Activated T-cell treated with anti-CD3 and anti-CD28 coated beads, Interleukin-2, amount 50 U/mL, for 4 hours (primary cell): Measurements from ENCODE around the gene EYA2. TPM values are rescaled to one million over a fixed set of nuclear protein-coding genes. Genes with fewer than 3 reads are reported as not detected.
"Not testable (repeated sequence)": the region's sequence is repeated elsewhere in the genome, so short reads cannot be mapped to it uniquely, and the experiment has no call there.

Experiments used
- ATAC-seq, 2 donors: fragments of 200-7000 bp; cut with Tn5 transposase; one replicate each; pipeline ENCODE4 v1.10.0; 2021
- DNase-seq: peaks from one replicate; pipeline ENCODE4 v3.0.0-alpha.2; 2020
- H3K27me3 Mint-ChIP-seq: one replicate; pipeline ENCODE4 v1.8.0; 2021; ENCODE audit warnings: low read depth, mixed read lengths
- H3K36me3 Mint-ChIP-seq: one replicate; pipeline ENCODE4 v1.8.0; 2022; ENCODE audit warnings: mixed read lengths; ENCODE audit not compliant: insufficient read depth
- H3K4me1 Mint-ChIP-seq: one replicate; pipeline ENCODE4 v1.8.0; 2021; ENCODE audit warnings: low read depth, mixed read lengths
- H3K4me3 Mint-ChIP-seq: one replicate; pipeline ENCODE4 v1.8.0; 2021; ENCODE audit warnings: mild to moderate bottlenecking, moderate library complexity, mixed read lengths
- H3K9me3 Mint-ChIP-seq: one replicate; pipeline ENCODE4 v1.8.0; 2021; ENCODE audit warnings: mixed read lengths
- total RNA-seq, 3 donors: library from RNA; stranded (reverse); gene quantifications; one replicate each; pipeline ENCODE4 v1.2.1, GENCODE V29; 2021

Gene EYA2
- total RNA-seq, 3 donors from 2014 or later, result not detected

- H3K4me1 Mint-ChIP-seq, H3K36me3 Mint-ChIP-seq, H3K9me3 Mint-ChIP-seq, H3K4me3 Mint-ChIP-seq, ATAC-seq, DNase-seq: not testable (repeated sequence)
- H3K27me3 Mint-ChIP-seq, result peaks cover 16% of the 10 kb centered on the region
Observed at GRCh38 chr20:46879963-46880362, 14.7 kb upstream of the EYA2 start.

DNA sequence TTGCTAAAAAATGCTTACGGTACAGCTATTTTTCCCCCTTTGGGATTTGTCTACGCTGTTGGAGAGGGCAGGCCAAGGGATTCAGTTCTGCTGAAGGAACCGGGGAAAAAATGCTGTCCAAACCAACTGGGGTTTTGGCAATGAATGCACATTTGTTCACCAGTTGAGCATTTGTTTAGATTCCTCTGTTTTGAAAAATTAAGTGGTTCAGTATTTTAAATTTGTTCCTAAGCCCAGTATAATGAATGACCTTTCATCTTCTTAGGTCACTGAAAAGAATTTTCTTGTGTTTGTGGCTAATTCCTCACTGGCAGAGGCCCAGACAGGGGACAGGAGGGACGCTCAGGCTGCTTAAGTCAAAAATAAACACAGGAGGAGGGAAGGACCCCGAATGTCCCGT, 10.8 kb upstream of the EYA2 start:
- ATAC-seq (no peak), DNase-seq (no peak)
- H3K9me3 Mint-ChIP-seq, result no peaks in the 10 kb centered on the region
- H3K27me3 Mint-ChIP-seq, result peaks cover 20% of the 10 kb centered on the region
- no peak overlapping the region for H3K4me3 Mint-ChIP-seq
- H3K36me3 Mint-ChIP-seq, result no peaks in the 10 kb centered on the region
- H3K4me1 Mint-ChIP-seq, result no peaks in the 10 kb centered on the region

- no peak for DNase-seq
- Mint-ChIP-seq H3K4me1 (no peaks in the 10 kb centered on the region), H3K27me3 (peaks cover 34% of the 10 kb centered on the region), H3K4me3 (no peak overlapping the region), H3K36me3 (no peaks in the 10 kb centered on the region), H3K9me3 (peaks cover 6% of the 10 kb centered on the region)
- no peak for ATAC-seq
Observed at GRCh38 chr20:46890682-46891081, 4.0 kb upstream of the EYA2 start.

DNA sequence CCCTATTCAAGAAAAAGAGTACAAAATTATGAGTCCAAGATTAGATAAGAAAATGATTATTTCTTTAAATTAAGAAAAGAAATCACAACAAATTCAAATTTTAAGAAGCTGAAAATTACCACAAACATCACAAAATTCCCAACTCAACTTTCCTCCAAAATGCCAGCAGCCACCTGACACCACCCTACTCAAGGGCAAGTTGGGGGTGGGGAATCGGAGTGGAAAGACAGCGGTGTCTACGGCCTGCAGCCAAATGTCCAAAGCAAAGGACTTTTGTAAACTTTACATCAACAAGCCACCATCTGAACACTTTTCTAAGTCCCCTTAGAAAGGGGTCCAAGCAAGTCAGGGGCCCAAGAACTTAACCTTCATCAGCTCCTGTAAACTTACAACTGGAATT, 1.6 kb upstream of the EYA2 start:
- Mint-ChIP-seq H3K27me3 (peaks cover 52% of the 10 kb centered on the region), H3K4me1 (no peaks in the 10 kb centered on the region), H3K36me3 (no peaks in the 10 kb centered on the region), H3K4me3 (no peak overlapping the region), H3K9me3 (peaks cover 6% of the 10 kb centered on the region)
- ATAC-seq, result no peak
- no peak for DNase-seq

DNA sequence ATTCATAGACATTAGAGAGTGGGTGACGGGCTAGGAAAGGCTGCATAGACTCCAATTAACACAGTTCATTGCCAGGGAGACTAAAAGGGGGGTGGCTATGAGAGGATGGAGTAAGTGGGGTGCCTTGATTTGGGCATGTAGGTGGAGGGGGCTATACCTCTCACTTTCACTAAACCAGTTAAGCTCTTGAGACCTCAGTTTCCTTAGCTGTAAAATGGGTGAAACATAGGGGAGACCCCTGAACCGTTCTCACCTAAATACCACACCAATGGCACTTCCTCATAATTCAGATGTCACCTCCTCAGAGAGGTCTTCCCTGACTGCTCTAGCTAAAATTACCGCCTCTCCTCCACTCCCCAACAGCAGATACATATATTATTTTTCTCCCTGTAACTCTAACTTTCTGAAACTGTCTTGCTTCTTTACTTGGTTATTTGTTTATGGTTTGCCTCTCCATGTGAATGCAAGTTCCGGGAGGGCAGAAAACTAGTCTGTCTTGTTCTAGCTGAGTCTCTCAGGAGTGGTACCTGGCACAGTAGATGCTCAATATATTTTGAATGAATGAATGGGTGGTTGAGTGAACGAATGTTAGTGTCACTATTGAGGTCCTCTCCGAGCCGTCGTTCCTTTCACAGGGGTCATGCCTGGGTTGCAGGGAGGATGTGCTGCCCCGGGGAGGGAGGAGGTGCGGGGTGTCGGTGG, 615 bp upstream of the EYA2 start:
- DNase-seq (no peak), ATAC-seq (no peak)
- H3K9me3 Mint-ChIP-seq, result peaks cover 6% of the 10 kb centered on the region
- H3K4me1 Mint-ChIP-seq, result no peaks in the 10 kb centered on the region
- no peaks in the 10 kb centered on the region for H3K36me3 Mint-ChIP-seq
- no peak overlapping the region for H3K4me3 Mint-ChIP-seq
- peaks cover 52% of the 10 kb centered on the region for H3K27me3 Mint-ChIP-seq

DNA sequence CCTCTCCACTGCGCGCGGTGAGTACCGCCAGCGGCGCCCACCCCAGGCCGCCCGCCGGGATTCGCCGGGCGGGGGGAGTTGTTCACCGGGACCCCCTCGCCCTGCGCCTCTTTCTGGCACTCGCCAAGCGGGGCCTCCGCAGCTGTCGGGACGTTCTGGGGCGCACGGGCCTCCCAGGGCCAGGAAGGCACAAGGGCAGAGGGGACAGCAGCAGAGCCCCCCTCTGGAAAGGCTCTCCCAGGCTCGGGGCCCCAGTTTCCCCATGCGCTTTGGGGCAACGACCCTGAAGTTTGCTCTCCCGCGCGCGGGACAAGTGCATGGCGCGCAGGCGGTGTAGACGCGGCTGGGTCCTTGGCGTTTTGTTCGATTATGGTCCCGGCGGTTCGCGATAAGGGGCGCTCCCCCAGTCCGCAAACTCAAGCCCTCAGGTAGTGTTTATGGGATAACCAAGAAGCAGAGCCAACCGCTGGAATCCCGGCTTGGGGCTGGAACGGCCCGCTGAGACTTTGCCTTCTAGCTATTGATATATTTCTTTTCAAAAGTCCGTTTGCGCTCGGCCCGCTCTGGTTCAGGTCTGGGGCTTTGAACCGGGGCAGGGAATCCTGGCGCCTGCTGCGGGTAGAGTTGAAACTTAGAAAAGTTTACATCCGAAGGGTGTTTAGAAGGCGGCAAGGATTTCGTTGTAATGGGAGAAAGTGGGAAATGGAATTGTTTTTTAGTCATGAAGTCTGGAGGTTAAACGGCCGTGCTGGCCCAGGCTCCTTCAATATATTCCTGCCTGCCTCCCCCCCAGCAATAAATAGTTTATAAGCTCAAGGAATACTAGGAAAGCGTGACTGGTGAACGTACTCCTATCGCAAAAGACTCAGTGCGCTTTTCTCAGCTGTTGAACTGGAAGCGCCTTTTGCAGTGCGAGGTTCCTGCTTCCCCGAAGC, 595 bp downstream of the EYA2 start:
- no peaks in the 10 kb centered on the region for H3K36me3 Mint-ChIP-seq
- H3K27me3 Mint-ChIP-seq, result peaks cover 59% of the 10 kb centered on the region
- no peak overlapping the region for H3K4me3 Mint-ChIP-seq
- no peaks in the 10 kb centered on the region for H3K4me1 Mint-ChIP-seq
- no peak for ATAC-seq
- no peak for DNase-seq
- H3K9me3 Mint-ChIP-seq, result peaks cover 6% of the 10 kb centered on the region

DNA sequence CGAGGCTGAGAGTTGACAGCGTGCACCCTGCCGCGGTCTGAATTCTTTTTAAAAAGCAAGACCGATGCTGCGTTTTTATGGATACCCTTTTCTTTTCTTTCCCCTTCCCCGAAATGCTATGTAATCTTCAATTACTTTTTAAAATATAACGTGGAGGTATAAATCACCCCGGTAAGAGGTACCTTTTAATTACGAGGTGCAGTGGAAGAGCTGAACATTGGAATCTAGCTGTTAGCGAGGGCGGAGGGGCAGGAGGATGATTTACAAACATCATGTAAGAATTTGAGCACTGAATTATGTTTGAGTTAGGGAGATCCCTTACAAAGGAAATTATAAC, 1.2 kb downstream of the EYA2 start:
- no peak for ATAC-seq
- Mint-ChIP-seq H3K4me3 (no peak overlapping the region), H3K36me3 (no peaks in the 10 kb centered on the region)

DNA sequence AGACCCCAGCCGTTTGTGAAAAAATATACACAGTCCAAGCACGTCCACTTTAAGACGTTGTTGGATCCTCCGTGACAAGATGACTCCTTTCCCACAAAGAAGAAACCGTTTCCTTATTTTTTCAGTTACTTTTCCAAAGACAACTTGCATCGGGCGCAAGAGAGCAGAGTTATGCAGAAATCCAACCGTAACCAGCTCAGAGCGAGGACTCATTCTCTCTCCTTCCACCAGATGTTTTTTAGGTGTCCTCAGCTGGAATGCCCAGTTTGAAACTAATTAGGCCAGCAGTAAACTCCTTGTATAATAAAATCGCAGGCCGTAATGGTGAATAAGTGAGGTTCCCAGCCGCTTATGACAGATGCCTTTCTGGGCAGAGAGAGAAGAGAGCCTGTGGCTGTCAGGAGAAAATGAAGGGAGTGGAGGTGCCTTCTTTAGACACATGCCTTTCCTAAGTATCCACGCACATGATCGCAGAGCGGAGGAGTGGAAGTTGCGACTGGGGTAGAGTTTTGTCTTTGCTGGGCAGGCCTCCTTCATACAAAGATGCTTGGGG, 2.8 kb downstream of the EYA2 start:
- Mint-ChIP-seq H3K9me3 (no peaks in the 10 kb centered on the region), H3K27me3 (peaks cover 54% of the 10 kb centered on the region), H3K4me3 (no peak overlapping the region), H3K4me1 (no peaks in the 10 kb centered on the region), H3K36me3 (no peaks in the 10 kb centered on the region)
- no peak for DNase-seq
- ATAC-seq, result no peak

More for the DNA sequence above, 1.2 kb downstream of the EYA2 start:
- Mint-ChIP-seq H3K9me3 (peaks cover 1% of the 10 kb centered on the region), H3K27me3 (peaks cover 55% of the 10 kb centered on the region), H3K4me1 (no peaks in the 10 kb centered on the region)
- no peak for DNase-seq

GRCh38 chr20:46898423-46898822, 3.8 kb downstream of the EYA2 start:
- no peaks in the 10 kb centered on the region for H3K36me3 Mint-ChIP-seq
- no peaks in the 10 kb centered on the region for H3K4me1 Mint-ChIP-seq
- H3K27me3 Mint-ChIP-seq, result peaks cover 45% of the 10 kb centered on the region

GRCh38 chr20:46899621-46900020, 5.0 kb downstream of the EYA2 start:
- ATAC-seq (no peak), DNase-seq (no peak)
- no peaks in the 10 kb centered on the region for H3K36me3 Mint-ChIP-seq
- H3K4me1 Mint-ChIP-seq, result no peaks in the 10 kb centered on the region
- H3K27me3 Mint-ChIP-seq, result peaks cover 35% of the 10 kb centered on the region
- H3K4me3 Mint-ChIP-seq, result no peak overlapping the region
- no peaks in the 10 kb centered on the region for H3K9me3 Mint-ChIP-seq

More at GRCh38 chr20:46898423-46898822, 3.8 kb downstream of the EYA2 start:
- ATAC-seq, result no peak
- DNase-seq, result no peak
- no peak overlapping the region for H3K4me3 Mint-ChIP-seq
- H3K9me3 Mint-ChIP-seq, result no peaks in the 10 kb centered on the region

DNA sequence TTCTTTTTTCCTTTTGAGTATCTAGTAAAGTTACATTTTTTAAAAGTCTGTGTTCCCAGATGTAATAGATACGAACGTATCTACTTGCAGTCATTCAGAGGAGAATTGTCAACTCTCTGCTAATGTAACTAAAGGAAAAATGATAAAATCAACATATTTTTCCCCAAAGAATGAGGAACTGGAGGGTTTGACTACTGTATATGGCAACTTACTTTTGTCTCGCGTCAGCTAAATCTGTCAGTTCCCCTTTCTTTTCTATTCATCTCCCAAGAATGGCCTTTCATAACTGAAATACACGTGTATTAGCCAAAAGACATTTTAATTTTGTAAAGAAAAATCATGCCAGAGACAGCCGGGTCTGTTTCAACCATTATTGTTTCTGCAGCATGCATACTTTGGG, 5.4 kb downstream of the EYA2 start:
- H3K4me3 Mint-ChIP-seq, result no peak overlapping the region

DNA sequence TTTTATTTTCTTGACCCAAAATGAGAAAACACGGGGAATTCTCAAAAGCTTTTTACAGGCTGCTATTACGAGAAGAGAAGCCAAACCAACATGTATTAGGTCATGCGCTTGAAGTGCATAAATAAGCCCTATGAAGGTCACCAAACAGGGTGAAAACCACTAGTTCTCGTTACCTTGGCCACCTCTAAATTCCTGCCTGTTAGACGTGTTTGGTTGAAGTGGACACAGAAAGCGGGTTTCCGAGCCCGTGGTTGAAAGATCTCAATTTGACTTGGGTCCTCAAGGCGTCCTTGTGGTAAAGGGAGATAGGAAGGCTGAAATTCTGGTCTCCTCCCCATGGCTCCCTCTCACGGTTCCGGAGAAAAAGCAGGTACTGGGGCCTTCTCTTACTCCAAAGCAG, 6.2 kb downstream of the EYA2 start:
- DNase-seq (no peak), ATAC-seq (no peak)
- H3K27me3 Mint-ChIP-seq, result peaks cover 28% of the 10 kb centered on the region
- no peaks in the 10 kb centered on the region for H3K9me3 Mint-ChIP-seq
- H3K4me1 Mint-ChIP-seq, result no peaks in the 10 kb centered on the region
- no peaks in the 10 kb centered on the region for H3K36me3 Mint-ChIP-seq
- H3K4me3 Mint-ChIP-seq, result no peak overlapping the region

More for the DNA sequence above, 5.4 kb downstream of the EYA2 start:
- Mint-ChIP-seq H3K36me3 (no peaks in the 10 kb centered on the region), H3K9me3 (no peaks in the 10 kb centered on the region), H3K4me1 (no peaks in the 10 kb centered on the region), H3K27me3 (peaks cover 35% of the 10 kb centered on the region)
- DNase-seq (no peak), ATAC-seq (no peak)

DNA sequence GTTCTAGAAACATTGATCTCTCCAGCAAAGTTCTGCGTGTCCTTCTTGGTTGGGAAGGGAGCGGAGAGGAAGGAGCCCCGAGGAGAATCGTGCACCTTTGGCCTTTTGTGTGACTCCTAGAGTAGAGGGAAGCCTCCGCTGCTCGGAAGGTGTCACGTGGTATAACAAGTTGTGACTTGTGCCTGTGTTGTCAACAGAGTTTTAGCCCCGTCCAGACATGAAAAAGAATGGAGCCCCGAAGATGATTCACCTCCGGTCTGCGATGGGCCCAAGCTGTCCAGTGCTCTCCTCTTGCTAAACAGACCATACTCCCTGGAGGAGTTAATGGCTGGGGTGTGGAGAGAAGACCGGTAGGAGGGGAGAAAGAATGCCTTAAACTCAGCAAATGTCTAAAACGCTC, 7.0 kb downstream of the EYA2 start:
- Mint-ChIP-seq H3K4me3 (no peak overlapping the region), H3K9me3 (no peaks in the 10 kb centered on the region), H3K36me3 (no peaks in the 10 kb centered on the region), H3K27me3 (peaks cover 20% of the 10 kb centered on the region), H3K4me1 (no peaks in the 10 kb centered on the region)
- no peak for ATAC-seq
- DNase-seq, result no peak

GRCh38 chr20:46903256-46903655, 8.6 kb downstream of the EYA2 start:
- no peak for ATAC-seq
- Mint-ChIP-seq H3K36me3 (no peaks in the 10 kb centered on the region), H3K27me3 (peaks cover 9% of the 10 kb centered on the region), H3K9me3 (no peaks in the 10 kb centered on the region), H3K4me3 (no peak overlapping the region), H3K4me1 (no peaks in the 10 kb centered on the region)
- no peak for DNase-seq

DNA sequence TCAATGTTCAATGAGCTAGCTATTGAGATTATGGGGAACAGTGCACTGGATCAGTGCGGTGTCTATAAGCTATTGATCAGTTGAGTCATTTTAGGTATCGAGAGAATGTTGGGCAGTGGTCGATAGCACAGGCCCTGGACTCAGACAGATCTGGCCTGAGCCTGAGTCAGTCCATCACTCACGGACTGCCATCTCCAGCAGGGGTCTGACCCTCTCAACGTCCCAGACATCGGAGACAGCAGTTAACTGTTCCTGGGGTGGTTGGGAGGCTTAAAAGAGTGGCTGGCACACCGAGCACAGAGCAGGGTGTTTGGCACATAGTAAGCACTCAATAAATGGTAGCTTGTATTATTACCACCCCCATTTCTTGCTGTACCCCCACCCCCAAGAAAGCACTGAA, 9.3 kb downstream of the EYA2 start:
- DNase-seq, result no peak
- no peak for ATAC-seq
- no peaks in the 10 kb centered on the region for H3K4me1 Mint-ChIP-seq
- H3K27me3 Mint-ChIP-seq, result peaks cover 10% of the 10 kb centered on the region
- H3K36me3 Mint-ChIP-seq, result no peaks in the 10 kb centered on the region
- H3K9me3 Mint-ChIP-seq, result no peaks in the 10 kb centered on the region
- H3K4me3 Mint-ChIP-seq, result no peak overlapping the region
